ENCODE data around the gene DPP6.

Gene DPP6

GRCh38 chr7:154875297-154875696 is 823.1 kb downstream of the DPP6 start:
- no peak for DNase-seq (ENCODE audit: low read depth in 3 of 3)

GRCh38 chr7:154876516-154876915 is 824.3 kb downstream of the DPP6 start:
- DNase-seq (ENCODE audit: low read depth in 3 of 3) = no peak

DNA sequence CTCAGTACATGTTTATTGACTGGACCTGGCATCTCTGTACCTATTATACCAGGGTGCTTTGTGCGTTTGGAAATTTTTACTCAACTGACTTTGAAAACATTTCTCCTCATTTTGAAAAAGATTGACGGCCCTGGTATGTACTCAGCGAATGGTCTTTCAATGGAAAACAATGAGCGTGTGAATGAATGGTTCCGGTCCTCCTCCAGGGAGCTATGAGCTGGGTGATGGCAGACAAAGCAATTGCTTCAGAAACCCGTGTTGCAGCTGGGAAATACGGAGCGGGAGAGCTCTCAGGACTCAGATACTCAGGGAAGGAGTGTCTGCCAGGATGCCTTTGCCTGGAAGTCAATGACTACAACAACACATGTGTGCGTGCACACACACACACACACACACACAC is 824.8 kb downstream of the DPP6 start:
- DNase-seq (ENCODE audit: low read depth in 3 of 3) = no peak

DNA sequence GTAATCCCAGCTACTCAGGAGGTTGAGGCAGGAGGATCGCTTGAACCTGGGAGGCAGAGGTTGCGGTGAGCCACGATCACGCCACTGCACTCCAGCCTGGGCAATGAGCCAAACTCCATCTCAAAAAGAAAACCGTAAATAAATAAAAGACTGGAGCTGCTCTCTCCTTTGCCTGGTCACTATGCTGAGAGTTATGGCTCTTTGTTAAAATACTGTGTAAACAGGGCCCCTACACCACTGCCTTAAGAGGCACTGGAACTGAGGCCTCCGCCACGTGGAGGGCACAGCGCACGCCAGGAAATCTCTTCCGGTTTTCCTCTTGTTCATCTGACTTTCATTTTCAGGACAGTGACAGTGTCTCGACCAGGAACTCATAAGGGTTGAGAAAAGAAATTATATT is 827.4 kb downstream of the DPP6 start:
- no peak for DNase-seq (ENCODE audit: low read depth in 3 of 3)

DNA sequence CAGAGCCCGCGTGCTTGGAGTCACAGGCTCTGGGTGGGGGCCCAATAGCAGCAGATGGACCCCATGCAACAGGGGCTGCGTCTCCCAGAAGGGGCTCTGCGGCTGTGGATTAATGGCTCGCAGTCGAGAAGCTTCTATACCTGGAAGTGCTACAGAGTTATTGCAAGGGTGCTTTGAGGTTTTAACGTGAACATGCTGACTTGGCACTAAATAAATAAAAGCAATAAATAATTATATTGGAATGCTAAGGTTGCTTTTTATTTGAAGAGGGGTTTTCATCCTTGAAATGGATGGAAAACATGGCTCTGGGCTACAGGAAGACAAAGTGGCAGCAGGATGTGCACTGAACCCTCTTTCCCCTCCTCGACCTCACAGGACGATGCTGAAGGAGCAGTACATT is 828.3 kb downstream of the DPP6 start:
- no peak for DNase-seq (ENCODE audit: low read depth in 3 of 3)

DNA sequence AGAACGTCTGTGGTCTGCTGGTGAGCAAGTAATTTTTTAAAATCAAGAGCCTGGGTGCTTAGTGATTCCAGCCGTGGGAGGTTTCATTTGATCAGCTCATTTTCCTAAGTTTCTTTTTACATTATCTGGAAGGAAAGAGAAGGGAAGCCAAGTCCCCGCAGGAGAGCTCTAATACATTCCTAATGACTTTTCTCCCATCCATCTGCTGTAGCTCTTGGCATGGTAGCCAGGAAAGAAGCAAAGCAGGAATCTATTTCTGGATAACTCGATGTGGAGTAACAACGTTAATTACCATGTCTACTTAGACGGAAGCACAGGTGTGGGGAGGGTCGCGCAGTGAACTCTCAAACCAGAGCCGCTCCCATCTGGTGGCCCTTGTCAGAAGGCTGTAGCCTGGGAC is 828.8 kb downstream of the DPP6 start:
- DNase-seq (ENCODE audit: low read depth in 3 of 3) = no peak

DNA sequence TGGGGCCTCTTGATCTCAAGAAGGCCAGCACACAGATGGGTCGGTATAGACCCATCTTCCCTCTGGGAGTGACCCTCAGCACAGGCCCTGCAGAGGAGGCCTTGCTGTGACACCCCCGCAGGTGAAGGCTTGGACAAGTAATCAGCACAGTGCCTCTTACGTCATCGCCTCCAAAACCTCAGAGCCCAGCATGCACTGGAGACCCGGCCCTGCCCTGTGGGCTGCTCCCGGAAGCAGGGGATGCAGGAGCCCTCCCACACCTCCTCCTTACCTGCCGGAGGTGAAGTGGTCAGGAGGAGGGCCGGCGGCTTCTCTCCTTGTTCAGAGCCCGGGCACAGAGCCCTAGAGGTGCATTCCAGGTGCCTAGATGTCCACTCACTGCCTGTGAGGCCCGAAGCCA is 829.3 kb downstream of the DPP6 start:
- DNase-seq (ENCODE audit: low read depth in 3 of 3) = no peak

GRCh38 chr7:154882931-154883474 is 830.8 kb downstream of the DPP6 start:
- no peak for DNase-seq (ENCODE audit: low read depth in 3 of 3)

GRCh38 chr7:154884348-154884920 is 832.2 kb downstream of the DPP6 start:
- no peak for DNase-seq (ENCODE audit: low read depth in 3 of 3)

DNA sequence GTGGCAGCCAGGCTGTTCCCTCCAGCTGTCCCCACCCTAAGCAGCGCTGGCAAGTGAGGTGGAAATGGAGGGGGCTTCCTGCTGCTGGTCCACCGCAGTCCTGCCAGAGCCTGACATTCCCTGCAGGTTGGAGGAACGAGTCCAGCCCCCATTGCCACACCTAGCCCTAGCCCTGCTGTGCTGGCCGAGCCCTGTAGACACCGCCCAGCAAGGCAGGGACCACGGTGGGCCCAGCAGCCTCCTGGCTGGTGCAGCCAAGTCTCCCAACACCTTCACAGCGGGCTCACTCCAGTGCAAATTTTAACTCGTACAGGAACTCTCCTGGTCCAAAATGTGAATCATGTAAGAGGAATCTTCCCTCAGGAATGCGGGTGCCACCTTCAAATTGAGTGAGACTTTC is 834.4 kb downstream of the DPP6 start:
- DNase-seq (ENCODE audit: low read depth in 3 of 3) = no peak

DNA sequence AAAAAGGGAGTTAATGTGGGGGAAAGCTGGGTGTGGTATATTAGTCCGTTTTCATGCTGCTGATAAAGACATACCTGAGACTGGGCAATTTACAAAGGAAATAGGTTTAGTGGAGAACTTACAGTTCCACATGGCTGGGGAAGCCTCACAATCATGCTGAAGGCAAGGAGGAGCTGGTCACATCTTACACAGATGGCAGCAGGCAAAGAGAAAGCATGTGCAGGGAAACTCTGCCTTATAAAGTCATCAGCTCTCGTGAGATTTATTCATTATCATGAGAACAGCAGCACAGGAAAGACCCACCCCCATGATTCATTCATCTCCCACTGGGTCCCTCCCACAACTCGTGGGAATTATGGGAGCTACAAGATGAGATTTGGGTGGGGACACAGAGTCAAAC is 836.5 kb downstream of the DPP6 start:
- DNase-seq (ENCODE audit: low read depth in 3 of 3) = no peak

DNA sequence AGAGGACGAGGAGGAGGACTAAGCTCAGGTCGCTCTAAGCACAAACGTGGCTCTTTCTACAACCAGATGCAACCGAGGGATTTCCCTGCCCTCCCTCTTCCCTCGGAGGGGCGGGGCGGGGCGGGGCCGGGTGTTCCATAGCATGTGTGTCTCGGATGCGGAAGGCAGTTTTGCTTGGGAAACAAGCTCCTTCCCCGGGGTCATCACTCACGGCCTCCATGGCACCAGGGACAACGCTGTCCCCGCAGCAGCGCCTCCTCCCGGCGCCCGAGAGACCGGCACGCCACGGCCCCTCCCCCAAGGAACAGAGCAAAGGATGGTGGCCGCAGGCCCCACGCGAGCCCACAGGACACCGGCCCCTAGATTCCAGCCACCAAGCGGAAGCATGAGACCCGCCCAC is 840.3 kb downstream of the DPP6 start:
- DNase-seq (ENCODE audit: low read depth in 3 of 3) = no peak

DNA sequence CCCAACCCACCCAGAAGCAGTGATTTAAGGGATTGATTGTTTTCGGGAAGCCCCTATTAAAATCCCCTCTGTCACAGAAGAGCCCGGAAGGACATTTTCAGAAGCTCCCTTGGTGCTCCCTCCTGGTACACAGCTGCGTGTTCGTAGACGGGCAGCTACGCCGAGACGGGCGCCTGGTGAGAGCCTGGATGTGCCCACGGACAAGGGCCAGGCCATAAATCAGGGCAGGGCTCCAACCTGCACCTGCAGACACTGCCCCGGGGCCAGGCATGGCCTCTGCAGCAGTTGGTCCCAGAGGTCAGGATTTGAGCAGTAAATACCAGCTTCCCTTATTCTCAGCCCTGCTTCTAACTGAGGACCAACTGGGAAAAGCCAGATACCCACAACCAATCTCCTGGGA is 843.9 kb downstream of the DPP6 start:
- DNase-seq (ENCODE audit: low read depth in 3 of 3) = no peak

GRCh38 chr7:154898973-154899855 is 847.0 kb downstream of the DPP6 start:
- DNase-seq (ENCODE audit: low read depth in 3 of 3) = no peak

- no peak for DNase-seq (ENCODE audit: low read depth in 3 of 3)
These were observed 847.7 kb downstream of the DPP6 start for GRCh38 chr7:154899862-154900261.

DNA sequence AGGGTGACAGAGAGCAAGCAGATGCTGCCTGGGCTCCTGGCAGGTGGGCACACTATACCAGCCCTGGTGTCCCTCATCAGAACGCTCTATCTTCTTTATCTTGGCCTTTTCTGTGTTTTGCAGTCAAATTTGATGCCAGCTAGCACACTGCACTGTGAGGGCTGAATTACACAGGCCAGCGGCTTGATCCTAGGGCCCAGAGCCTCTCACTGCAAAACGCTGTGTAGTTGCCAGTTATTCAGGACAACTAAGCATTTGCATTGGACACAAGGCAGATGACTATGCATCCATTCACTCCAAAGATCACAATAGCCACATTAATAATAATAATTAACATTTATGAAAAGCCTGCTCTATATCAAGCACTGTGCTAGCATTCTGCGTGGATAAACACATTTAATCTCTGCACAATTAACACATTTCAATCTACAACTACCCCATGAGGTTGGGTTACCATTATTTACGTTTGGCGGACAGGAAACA is 850.4 kb downstream of the DPP6 start:
- no peak for DNase-seq (ENCODE audit: low read depth in 3 of 3)

DNA sequence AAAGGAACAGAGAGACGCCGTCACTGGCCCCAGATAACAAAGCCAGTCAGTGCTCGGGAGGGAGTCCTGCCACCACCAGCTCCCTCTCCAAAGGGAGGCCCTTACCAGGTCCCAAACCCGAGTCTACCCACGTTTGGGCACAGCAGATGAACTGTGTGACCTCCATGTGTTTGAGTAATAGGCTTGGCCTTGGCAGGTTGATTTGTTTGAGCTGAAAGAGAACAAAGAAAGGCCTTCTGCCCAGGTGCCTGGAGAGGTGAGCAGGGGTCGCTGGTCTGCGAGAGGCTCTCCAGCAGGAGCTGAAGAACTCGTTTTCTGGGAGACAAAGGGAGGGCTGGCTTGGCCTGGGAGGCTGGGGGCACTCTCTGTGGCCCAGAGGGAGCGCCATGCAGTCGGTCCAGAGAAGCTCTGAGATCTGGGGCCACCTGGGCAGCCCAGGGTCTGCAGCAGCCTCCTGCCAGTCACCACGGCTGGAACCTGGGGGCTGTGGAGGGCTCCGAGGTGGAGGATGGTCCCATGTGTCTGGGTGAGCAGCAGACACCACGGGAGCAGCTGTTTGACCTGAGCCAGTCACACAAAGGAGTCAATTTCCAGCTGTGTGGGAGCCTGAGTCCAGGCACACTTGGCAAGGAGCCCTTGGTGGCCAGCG is 851.0 kb downstream of the DPP6 start:
- DNase-seq (ENCODE audit: low read depth in 3 of 3) = no peak

GRCh38 chr7:154905146-154905545 is 852.9 kb downstream of the DPP6 start:
- no peak for DNase-seq (ENCODE audit: low read depth in 3 of 3)

GRCh38 chr7:154905615-154906014 is 853.4 kb downstream of the DPP6 start:
- no peak for DNase-seq (ENCODE audit: low read depth in 3 of 3)

- DNase-seq (ENCODE audit: low read depth in 3 of 3) = no peak
These were observed 854.0 kb downstream of the DPP6 start for GRCh38 chr7:154906201-154906600.

- DNase-seq (ENCODE audit: low read depth in 3 of 3) = no peak
These were observed 854.6 kb downstream of the DPP6 start for GRCh38 chr7:154906736-154907355.

All from stimulated activated CD4-positive, alpha-beta T cell treated with anti-CD3 and anti-CD28 coated beads, TNF-alpha, amount 100 ng/mL, for 4 hours (primary cell).